ENCODE results near the gene PLXDC1.
"Not testable (repeated sequence)": the region's sequence is repeated elsewhere in the genome, so short reads cannot be mapped to it uniquely, and the experiment has no call there.

The PLXDC1 gene

GRCh38 chr17:39064374-39064773 lies 87.1 kb downstream of the PLXDC1 start:
- DNase-seq (ENCODE audit: low spot score) (no peak), FAIRE-seq (no peak)

DNA sequence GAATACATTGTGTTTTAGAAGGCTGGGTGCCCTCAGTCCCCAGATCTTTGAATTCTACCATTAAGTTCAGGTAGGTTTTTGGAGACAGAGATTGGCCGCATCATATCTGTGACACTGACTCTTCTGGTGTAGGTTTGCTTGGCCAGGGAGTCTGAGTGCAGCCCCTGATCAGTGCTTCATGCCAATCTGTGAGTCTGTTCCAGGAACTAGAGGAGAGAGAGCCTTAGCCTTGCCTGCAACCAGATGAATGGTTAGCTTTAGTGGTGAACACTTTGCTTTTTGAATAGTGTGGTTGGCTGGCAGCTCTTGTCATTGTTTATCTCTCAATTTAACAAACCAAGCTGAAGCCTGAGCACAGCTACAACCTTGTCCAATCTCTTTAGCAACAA lies 87.8 kb downstream of the PLXDC1 start:
- no peak for FAIRE-seq
- no peak for DNase-seq (ENCODE audit: low spot score)

DNA sequence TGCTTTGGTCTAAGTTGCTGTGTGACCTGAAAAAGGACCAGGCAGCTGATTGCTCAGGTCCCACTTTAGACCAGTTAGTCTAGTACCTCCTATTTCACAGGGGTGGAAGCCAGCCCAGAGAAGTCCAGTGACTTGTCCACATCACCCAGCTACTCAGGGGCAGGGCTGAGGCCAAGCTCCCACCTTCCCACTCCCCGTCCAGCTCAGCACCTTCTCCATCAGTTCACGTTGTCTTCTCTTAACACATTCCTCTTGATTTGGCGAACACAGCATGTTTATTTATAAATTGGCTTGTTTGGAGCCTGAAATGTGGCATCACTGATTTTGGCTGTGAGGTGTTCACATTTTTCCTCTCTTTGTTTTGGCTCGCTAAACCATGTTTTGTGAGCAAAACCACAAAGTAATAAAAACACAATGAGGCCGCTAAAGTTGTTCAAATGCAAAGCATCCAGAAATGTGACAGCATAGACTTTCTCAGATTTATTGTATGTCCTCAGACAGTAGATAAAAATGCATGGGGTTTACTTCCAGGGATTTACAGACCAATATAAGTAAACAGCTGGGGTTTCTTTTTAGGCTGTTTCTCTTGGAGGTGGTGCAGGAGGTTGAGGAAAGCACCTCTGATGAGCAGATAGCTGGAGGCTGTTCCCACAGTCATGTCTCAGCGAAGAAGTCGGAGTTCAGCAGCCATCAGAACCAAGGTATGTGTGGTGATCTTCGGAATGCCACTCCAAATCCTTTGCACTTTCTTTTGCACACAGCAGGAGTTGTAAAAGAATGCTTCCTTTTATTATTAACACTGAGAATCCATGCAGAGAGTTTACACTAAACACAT lies 88.4 kb downstream of the PLXDC1 start:
- no peak for DNase-seq (ENCODE audit: low spot score)
- no peak for FAIRE-seq

DNA sequence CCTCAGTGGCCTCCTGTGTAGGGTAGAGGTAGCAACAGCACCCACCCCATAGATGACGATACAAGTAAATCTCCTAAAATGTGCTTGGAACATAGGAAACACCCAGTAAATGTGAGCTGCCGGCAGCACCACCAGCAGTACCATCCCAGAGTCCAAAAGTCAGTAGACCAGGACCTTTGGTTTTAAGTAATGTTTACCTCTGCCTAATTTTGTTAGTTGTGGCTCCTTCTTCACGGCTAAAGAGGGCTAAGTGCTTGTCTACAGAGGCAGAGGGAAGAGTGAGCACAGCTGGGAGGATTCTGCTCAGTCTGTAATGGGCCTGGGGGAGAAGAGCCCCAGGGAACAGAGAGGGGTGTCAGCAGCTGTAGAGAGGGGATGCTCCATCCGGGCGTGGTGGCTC lies 92.9 kb downstream of the PLXDC1 start:
- no peak for FAIRE-seq
- DNase-seq (ENCODE audit: low spot score): no peak

DNA sequence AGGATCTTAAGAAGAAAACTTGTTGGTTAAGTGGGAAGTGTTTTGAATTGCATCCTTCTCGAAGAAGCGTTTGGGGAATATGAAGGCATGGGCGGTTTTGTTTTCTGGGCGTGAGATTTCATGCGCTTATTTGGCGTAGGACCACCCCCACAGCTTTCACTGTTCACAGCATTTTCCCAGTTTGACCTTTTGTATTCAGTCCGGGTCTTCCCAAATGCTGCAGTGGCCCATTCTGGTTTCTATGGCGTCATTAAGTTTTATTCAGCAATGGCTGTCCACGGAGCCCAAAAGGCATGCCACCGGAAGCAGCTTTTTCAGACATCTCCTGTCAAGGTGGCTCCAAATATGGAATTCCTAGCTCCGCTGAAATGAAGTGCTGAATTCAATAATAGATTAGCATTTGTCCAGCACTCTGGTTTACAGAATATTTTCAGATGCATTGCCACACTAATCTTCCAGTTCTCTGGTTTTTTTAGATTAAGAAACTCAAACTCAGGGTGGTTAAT lies 93.7 kb downstream of the PLXDC1 start:
- DNase-seq (ENCODE audit: low spot score) (no peak), FAIRE-seq (no peak)

DNA sequence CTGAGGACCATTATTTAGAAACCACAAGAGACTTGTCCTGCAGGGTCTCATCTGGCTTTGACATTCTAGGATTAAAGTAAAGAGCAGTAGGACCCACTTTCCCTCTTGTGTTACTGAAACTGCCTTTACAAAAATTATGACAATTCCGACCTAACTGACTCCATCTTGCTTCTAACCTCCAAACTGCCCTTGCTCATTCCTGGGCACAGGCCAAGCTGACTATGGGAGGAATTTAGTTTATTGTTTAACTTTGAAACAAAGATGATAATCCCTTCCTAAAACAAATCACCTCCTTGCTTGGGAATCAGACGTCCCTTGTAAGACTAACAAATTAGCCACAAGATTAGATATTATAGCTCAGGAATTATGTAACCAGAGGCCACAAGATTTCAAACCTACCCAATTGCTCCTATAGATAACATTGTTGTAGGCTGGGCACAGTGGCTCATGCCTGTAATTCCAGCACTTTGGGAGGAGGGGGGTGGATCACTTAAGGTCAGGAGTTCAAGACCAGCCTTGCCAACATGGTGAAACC lies 97.3 kb downstream of the PLXDC1 start:
- DNase-seq (ENCODE audit: low spot score) (no peak), FAIRE-seq (no peak)

GRCh38 chr17:39052423-39052822 lies 99.0 kb downstream of the PLXDC1 start:
- DNase-seq (ENCODE audit: low spot score); FAIRE-seq: not testable (repeated sequence)

DNA sequence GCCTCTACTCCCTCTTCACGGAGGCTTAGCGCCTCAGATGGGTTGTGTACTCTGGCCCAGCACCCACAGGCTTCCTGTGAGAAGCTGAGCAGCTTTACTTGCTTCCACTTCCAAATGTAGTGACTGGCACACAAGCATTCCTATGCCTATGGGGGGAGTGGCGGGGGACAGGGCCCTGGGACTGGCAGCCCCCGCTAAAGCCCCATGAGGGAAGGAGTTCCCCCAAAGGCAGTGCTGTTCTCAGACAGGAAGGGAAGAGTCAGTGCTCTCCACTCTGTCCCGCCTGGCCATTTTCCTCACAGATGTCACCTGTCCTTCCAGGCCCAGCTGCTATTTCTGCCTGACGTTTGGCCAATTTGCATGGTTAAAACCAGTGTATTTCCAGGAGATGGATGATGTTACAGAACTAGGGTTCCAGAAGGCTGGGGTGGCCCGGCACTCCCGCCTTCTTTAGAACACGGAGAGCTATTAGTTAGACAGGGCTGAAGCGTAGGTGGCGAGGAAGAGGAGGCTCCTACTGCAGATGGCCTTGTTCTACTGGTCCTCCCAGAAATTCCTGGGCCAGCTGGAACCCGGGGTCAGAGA lies 100.3 kb downstream of the PLXDC1 start:
- DNase-seq (ENCODE audit: low spot score) (no peak), FAIRE-seq (no peak)

DNA sequence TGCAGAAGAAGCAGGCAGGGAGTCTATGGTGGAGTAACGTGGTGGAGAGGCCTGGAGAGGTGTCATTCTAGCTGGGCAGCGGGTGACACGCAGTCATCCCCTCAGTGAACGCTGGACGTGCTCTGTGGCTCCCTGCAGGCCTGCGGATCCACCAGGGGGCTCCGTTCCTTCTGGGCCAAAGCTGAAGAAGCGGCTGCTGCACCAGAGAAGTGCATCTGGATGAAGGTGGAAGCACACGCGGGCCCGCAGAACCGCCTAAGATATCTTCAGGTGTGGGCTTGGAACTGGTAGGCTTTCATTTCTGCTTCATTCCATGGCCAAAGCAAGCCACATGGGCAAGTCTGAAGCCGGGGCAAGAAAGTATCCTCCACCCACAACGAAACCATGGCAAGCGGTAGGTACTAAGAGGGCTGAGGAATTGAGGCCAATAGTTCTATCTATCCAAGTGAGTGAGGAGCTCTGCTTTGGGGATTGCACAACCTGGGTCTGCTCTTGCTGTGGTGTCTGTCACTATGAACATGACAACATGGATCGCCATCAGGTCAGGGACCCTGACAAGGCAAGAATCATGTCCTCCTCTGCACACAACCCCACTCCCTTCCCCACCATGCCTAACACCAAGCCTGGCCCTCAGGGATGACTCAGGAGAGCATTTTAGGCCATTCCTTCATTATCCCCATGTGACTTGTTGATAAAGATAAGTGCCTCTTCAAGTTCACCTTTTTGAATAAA lies 105.3 kb downstream of the PLXDC1 start:
- no peak for FAIRE-seq

DNA sequence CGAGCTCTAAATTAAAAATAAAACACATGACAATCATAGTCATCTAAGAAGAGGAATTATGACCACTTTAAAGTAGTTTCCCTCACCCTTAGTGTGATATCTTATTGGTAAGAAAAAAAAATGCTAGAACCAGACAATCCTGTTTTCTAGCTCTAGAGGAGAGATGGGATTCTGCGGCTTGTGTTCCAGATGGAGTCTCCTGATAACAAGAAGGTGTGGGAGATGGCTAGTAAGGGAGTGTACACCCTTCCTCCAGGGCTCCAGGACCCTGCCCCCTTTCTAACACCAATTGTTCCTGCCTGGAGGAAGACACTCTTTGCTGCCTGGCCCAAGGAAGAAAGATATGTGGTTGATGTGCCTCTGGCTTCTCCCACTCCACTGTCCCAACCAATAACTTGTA lies 115.4 kb downstream of the PLXDC1 start:
- DNase-seq (ENCODE audit: low spot score) (no peak), FAIRE-seq (no peak)

More for the DNA sequence above, 105.3 kb downstream of the PLXDC1 start:
- DNase-seq (ENCODE audit: low spot score): no peak

DNA sequence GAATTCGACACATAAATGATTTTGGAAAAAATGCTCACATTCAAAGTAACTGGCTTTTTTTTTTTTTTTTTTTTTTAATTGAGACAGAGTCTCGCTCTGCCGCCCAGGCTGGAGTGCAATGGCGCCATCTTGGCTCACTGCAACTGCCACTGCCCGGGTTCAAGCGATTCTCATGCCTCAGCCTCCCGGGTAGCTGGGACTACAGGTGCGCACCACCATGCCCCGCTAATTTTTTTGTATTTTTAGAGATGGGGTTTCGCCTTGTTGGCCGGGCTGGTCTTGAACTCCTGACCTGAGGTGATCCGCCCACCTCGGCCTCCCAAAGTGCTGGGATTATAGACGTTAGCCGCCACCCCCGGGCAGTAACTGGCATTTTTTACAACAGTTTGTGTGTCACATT lies 115.9 kb downstream of the PLXDC1 start:
- FAIRE-seq; DNase-seq (ENCODE audit: low spot score): not testable (repeated sequence)

DNA sequence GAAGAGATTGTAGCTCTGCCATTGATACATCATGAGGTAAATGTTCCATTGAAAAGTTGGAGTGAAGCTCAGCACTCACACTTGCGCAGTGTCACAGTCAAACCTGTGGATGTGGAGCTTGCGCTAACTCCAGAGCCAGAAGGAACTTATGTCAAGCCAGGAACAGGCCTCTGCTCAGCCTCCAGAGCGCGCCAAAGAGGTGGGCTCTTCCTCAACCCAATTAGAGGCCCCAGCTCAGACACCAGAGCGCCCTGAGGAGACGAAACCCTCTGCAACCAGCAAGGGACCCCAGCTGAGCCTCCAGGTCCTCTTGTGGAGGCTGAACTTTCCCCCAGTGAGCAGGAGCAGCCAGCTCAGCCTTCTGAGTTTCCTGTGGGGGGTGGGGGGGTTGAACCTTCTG lies 122.7 kb downstream of the PLXDC1 start:
- no peak for FAIRE-seq

DNA sequence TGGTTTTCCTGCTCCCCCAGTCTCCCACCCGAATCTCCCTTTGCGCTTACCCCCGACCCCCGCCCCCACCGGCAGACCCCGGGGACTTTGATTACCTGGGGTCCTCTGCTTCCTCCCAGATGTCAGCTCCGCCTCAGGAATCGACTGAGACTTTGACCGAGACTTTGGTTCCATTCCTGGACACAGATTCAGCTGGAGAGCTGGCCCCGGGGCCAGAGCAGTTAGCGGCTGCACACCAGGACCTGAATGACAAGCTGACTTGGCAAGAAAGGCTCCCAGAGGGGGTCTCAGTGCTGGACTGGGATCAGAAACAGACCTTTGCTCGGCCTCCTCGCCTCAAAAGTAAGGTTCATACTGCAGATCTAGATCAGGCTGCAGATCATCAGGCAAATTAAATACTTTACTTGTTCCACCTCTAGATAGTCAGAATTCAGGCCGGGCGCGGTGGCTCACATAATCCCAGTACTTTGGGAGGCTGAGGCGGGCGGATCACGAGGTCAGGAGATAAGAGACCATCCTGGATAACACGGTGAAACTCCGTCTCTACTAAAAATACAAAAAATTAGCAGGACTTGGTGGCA lies 123.9 kb downstream of the PLXDC1 start:
- FAIRE-seq (no peak), DNase-seq (ENCODE audit: low spot score) (no peak)

More for the DNA sequence above, 122.7 kb downstream of the PLXDC1 start:
- no peak for DNase-seq (ENCODE audit: low spot score)

- DNase-seq (ENCODE audit: low spot score) (no peak), FAIRE-seq (no peak)
Observed at GRCh38 chr17:39026980-39027451, 124.4 kb downstream of the PLXDC1 start.

GRCh38 chr17:39026346-39026745 lies 125.1 kb downstream of the PLXDC1 start:
- FAIRE-seq: not testable (repeated sequence)

DNA sequence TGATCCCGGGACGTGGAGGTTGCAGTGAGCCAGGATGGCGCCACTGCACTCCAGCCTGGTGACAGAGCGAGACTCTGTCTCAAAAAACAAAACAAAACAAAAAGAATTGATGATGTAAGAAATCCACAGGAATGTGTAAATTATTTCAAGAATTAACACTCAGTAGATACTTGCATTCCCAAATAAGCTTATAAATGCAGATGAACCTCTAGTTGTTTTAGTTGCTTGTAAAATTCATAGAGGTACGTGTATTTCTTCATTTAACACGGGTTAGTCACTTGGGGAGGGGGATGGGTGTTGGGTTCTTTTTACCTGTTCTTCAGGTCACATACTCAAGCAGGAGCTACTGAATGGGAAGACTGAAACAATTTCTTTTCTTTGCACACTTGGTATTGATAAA lies 128.5 kb downstream of the PLXDC1 start:
- FAIRE-seq: no peak
- no peak for DNase-seq (ENCODE audit: low spot score)

More at GRCh38 chr17:39026346-39026745, 125.1 kb downstream of the PLXDC1 start:
- not testable (repeated sequence) for DNase-seq (ENCODE audit: low spot score)

- not testable (repeated sequence) for FAIRE-seq; DNase-seq (ENCODE audit: low spot score)
Observed at GRCh38 chr17:39020037-39020436, 131.4 kb downstream of the PLXDC1 start.

DNA sequence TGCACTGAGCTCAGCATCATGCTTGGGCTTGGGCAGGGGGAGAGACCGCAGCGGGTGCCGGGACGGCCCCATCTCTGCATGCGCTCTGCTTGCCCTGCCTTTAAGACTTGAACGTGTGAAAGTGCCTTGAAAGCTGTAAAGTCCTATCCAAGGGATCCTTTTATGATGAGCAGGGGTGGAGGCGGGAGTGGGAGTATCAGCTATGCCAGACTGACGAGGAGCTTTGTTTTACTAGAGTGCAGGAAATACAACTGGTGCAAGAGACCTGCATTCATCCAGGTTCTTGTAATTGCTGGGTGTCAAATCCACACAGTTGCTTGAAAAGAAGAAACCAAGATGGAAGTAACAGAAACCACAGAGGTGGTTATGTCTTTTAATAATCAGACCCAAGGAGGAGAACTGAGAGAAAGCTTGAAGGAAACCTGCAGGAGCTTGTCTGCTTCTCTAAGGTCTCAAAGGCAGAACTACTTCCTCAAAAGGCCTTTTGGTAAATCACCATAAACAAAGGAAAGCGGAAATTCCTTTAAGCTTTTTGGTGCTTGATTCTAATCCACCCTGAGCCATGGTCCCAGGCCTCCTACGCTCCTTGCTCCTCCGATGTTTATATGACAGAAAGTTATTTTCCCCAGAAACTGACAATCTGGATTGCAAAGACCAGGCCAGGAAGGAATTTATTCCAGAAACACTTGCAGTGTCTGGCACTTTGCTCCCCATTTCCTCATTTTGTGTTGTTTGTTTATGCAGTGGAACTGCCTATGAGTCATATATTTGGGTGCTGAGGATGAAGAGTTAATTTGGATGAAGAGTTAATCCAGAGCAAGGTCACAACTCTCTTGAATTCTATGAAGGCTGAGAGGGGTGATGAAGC lies 132.9 kb downstream of the PLXDC1 start:
- DNase-seq (ENCODE audit: low spot score) (no peak), FAIRE-seq (no peak)

- DNase-seq (ENCODE audit: low spot score) (no peak), FAIRE-seq (no peak)
Observed at GRCh38 chr17:39016193-39017153, 135.0 kb downstream of the PLXDC1 start.
